ENCODE measurements around the gene EIF4E1B. TPM values are rescaled to one million over a fixed set of nuclear protein-coding genes. Genes with fewer than 3 reads are reported as not detected.

The EIF4E1B gene
- total and polyA plus RNA-seq, 12 donors = not detected

DNA sequence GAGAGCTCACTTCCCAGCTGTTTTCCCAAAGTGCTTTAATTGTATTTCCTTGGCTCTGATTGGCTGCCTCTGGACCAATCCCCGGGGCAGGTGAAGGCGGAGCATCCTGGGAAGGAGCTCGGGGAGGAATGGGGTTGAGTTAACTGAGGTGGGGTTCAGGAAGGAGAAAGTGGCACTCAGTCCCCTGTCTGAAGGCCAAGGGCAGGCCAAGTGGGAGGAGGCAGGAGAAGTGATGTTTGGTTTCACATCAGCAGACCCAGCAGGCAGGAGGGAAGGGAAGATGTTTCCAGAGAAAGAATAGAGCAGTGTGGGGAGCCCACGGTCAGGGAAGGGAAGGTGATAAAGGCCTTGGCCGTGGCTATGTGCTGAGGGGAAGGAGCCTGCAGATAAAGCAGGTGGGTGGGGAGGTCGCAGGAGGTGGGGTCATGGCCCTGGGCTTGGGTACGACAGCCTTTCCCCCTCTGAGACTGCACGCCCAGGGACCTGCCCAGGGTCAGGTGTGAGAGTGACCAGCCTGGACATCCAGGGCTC is 19.9 kb downstream of the EIF4E1B start:
- ATAC-seq (no peak), DNase-seq (no peak)
- Histone ChIP-seq H3K4me1 (peaks cover 10 to 33% (median 20%) of the 10 kb centered on the region in 9 donors), H3K9me3 (no peaks in the 10 kb centered on the region), H3K4me3 (no peak overlapping the region), H3K36me3 (peaks cover 0 to 34% (median 19%) of the 10 kb centered on the region in 9 donors), H3K27me3 (no peaks in the 10 kb centered on the region), H3K27ac (no peak overlapping the region)
- TF ChIP-seq, protein P1, sequence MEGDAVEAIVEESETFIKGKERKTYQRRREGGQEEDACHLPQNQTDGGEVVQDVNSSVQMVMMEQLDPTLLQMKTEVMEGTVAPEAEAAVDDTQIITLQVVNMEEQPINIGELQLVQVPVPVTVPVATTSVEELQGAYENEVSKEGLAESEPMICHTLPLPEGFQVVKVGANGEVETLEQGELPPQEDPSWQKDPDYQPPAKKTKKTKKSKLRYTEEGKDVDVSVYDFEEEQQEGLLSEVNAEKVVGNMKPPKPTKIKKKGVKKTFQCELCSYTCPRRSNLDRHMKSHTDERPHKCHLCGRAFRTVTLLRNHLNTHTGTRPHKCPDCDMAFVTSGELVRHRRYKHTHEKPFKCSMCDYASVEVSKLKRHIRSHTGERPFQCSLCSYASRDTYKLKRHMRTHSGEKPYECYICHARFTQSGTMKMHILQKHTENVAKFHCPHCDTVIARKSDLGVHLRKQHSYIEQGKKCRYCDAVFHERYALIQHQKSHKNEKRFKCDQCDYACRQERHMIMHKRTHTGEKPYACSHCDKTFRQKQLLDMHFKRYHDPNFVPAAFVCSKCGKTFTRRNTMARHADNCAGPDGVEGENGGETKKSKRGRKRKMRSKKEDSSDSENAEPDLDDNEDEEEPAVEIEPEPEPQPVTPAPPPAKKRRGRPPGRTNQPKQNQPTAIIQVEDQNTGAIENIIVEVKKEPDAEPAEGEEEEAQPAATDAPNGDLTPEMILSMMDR (IDR thresholded peaks at IDR 0.05) = no peak
- intact Hi-C loops (cut with DNase I) = loop anchor here in 1 of 10 donors (10.0 kb wide), 1 partner anchor 164 kb away; the partner anchor contains the start of gene UNC5A
- 75 to 76% methylated on average over 8 of the region's 8 CpGs for WGBS, 2 donors

DNA sequence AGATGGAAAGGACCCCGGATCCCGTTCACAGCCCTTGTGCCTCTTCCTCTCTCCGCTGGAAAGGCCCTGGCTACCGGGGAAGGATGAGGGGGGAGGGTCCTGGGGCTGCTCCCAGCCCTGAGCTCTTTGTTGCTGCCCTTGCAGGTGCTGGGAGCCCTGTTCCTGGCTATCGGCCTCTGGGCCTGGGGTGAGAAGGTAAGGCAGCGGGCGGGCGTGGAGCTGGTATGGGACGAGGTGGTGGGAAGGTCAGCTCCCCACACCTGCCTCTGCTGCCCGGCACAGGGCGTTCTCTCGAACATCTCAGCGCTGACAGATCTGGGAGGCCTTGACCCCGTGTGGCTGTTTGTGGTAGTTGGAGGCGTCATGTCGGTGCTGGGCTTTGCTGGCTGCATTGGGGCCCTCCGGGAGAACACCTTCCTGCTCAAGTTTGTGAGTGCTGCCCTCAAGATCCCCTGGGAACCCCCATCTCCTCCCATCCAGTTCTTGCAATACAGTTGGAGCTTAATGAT is 21.1 kb downstream of the EIF4E1B start:
- WGBS, 2 donors = 89 to 92% methylated on average over 17 of the region's 17 CpGs
- no peak for ATAC-seq

DNA sequence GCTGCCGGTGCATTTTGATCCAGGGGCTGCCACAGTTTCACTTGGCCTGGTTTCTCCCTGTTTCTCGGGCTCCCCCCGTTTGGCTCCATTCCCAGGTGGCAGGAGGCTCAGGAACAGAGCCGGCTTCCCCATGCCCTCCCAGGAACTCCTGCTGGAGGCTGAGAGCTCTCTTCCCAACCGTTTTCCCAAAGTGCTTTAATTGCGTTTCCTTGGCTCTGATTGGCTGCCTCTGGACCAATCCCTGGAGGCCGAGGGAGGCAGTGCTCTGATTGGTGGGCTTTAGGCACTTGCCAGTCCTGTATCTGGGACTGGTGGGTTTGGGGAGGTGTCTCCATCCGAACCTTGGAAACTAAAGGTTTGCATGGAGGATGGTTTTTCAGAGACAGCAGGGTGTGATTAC is 21.7 kb downstream of the EIF4E1B start:
- WGBS, 2 donors = 70% methylated on average over 8 of the region's 8 CpGs

More for the DNA sequence above, 21.1 kb downstream of the EIF4E1B start:
- H3K27ac ChIP-seq = no peak overlapping the region
- intact Hi-C loops (cut with DNase I) = loop anchor here in 1 of 10 donors (10.0 kb wide), 1 partner anchor 163 kb away; the partner anchor contains the start of gene UNC5A
- peaks cover 10 to 30% (median 17%) of the 10 kb centered on the region in 9 donors for H3K4me1 ChIP-seq
- TF ChIP-seq, protein P1 (IDR thresholded peaks at IDR 0.05) = no peak
- H3K9me3 ChIP-seq = no peaks in the 10 kb centered on the region
- no peak for DNase-seq
- no peaks in the 10 kb centered on the region for H3K27me3 ChIP-seq
- peaks cover 0 to 45% (median 19%) of the 10 kb centered on the region in 9 donors for H3K36me3 ChIP-seq
- H3K4me3 ChIP-seq = no peak overlapping the region

More for the DNA sequence above, 21.7 kb downstream of the EIF4E1B start:
- no peak overlapping the region for H3K4me3 ChIP-seq
- H3K27me3 ChIP-seq = no peaks in the 10 kb centered on the region
- intact Hi-C loops (cut with DNase I) = loop anchor here in 1 of 10 donors (10.0 kb wide), 1 partner anchor 163 kb away; the partner anchor contains the start of gene UNC5A
- ATAC-seq (no peak), DNase-seq (no peak)
- H3K4me1 ChIP-seq = peaks cover 10 to 27% (median 14%) of the 10 kb centered on the region in 9 donors
- TF ChIP-seq, protein P1 (IDR thresholded peaks at IDR 0.05) = no peak
- peaks cover 0 to 51% (median 19%) of the 10 kb centered on the region in 9 donors for H3K36me3 ChIP-seq
- no peak overlapping the region for H3K27ac ChIP-seq
- H3K9me3 ChIP-seq = no peaks in the 10 kb centered on the region

Data from heart right ventricle (tissue), 16 donors.